GM12878 (cell line): ENCODE results near the gene DNTT. TPM values are rescaled to one million over a fixed set of nuclear protein-coding genes. Genes with fewer than 3 reads are reported as not detected.

Experiments used
- ATAC-seq: fragments of 200-7000 bp; cut with Tn5 transposase; 3 replicates; pipeline ENCODE4 v1.9.1; 2020; ENCODE audit warnings: mild to moderate bottlenecking, moderate library complexity
- BruUV-seq: library from RNA; stranded (reverse); fragments of 400-500 nt; replicated peaks from 2 replicates; lab custom pipeline; 2021; lab: Mats Ljungman, UMichigan
- CTCF ChIA-PET: fragments of 300-600 bp; sonication (Branson Sonifier 250); formaldehyde crosslinking; extraction: SDS; loops from one replicate; lab custom pipeline; 2021; ENCODE audit warnings: inconsistent platforms; lab: Yijun Ruan, JAX
- POLR2A ChIA-PET: fragments of 350-600 bp; formaldehyde crosslinking; extraction: SDS; loops from one replicate; lab custom pipeline; 2021; ENCODE audit warnings: inconsistent platforms; lab: Charles Lee
- RAD21 ChIA-PET: fragments of 300-600 bp; sonication (Branson Sonifier 250); formaldehyde crosslinking; loops from one replicate; lab custom pipeline; 2023; ENCODE audit warnings: antibody characterized with exemption; ENCODE audit not compliant: unreplicated experiment; lab: Charles Lee
- SMC1A ChIA-PET: fragments of 300-600 bp; sonication (Branson Sonifier 250); formaldehyde crosslinking; loops from one replicate; lab custom pipeline; 2023; ENCODE audit not compliant: unreplicated experiment, uncharacterized antibody; lab: Charles Lee
- DNase-seq: peaks from one replicate; pipeline ENCODE4 v3.0.0-alpha.2; 2011; ENCODE audit warnings: low read depth, low spot score
- FAIRE-seq: peaks from 3 replicates; lab custom pipeline; 2011; peaks lifted over from hg19 to GRCh38; lab: Jason Lieb, UNC
- H2AFZ ChIP-seq: 2 replicates; pipeline ENCODE4 v1.6.0; 2011; ENCODE audit warnings: low read depth, low read length, control low read depth; ENCODE audit not compliant: control insufficient read depth
- H3K27ac ChIP-seq: 2 replicates; pipeline ENCODE4 v1.5.1; 2011; ENCODE audit warnings: control low read depth; ENCODE audit not compliant: control insufficient read depth, insufficient read depth
- H3K27me3 ChIP-seq, 2 experiments: replicated peaks in 1 of 2; 2 replicates each; pipeline versions ENCODE4 v1.6.0 to v1.6.1; 2011; ENCODE audit warnings: low read length in 1 of 2; ENCODE audit not compliant: control insufficient read depth in 2 of 2, insufficient read depth in 2 of 2
- H3K36me3 ChIP-seq, 2 experiments: 2 replicates each; pipeline ENCODE4 v1.5.1; 2011; ENCODE audit warnings: low read length in 1 of 2; ENCODE audit not compliant: control insufficient read depth in 2 of 2, insufficient read depth in 2 of 2
- H3K4me1 ChIP-seq: 2 replicates; pipeline ENCODE4 v1.6.1; 2011; ENCODE audit warnings: mild to moderate bottlenecking, low read length, moderate library complexity, mixed read lengths; ENCODE audit not compliant: control insufficient read depth, insufficient read depth
- H3K4me2 ChIP-seq: 2 replicates; pipeline ENCODE4 v1.6.0; 2011; ENCODE audit warnings: control low read depth; ENCODE audit not compliant: control insufficient read depth, insufficient read depth
- H3K4me3 ChIP-seq: fragments of 200-600 bp; sonication (generic); 2 replicates; pipeline ENCODE4 v1.5.1; 2016
- H3K79me2 ChIP-seq: 2 replicates; pipeline ENCODE4 v1.6.0; 2011; ENCODE audit warnings: low read length; ENCODE audit not compliant: control insufficient read depth, insufficient read depth
- H3K9ac ChIP-seq: 2 replicates; pipeline ENCODE4 v1.8.0; 2011; ENCODE audit warnings: low read length, control low read depth, mixed read lengths; ENCODE audit not compliant: control insufficient read depth, insufficient read depth
- H3K9me3 ChIP-seq: replicated peaks from 3 replicates; pipeline ENCODE4 v1.5.1; 2011; ENCODE audit warnings: mild to moderate bottlenecking, low read length; ENCODE audit not compliant: control insufficient read depth, insufficient read depth
- H4K20me1 ChIP-seq: 2 replicates; pipeline ENCODE4 v1.6.0; 2011; ENCODE audit not compliant: control insufficient read depth, insufficient read depth
- ASH2L ChIP-seq: fragments of 300-600, 200-600 bp; sonication (generic); IDR thresholded peaks from 2 replicates; pipeline ENCODE4 v1.6.1; 2017; ENCODE audit warnings: low read depth, mild to moderate bottlenecking, borderline replicate concordance
- ATF2 ChIP-seq: IDR thresholded peaks from 2 replicates; pipeline ENCODE4 v1.6.1; 2012; ENCODE audit warnings: low read length, inconsistent platforms
- BRCA1 ChIP-seq: IDR thresholded peaks from 2 replicates; pipeline ENCODE4 v1.6.1; 2011; ENCODE audit warnings: low read depth, low read length, improper control_type of control experiment
- FOXK2 ChIP-seq: fragments of 450-650 bp; IDR thresholded peaks from 2 replicates; pipeline ENCODE4 v1.6.1; 2017; ENCODE audit warnings: mild to moderate bottlenecking, moderate library complexity
- NFIC ChIP-seq: IDR thresholded peaks from 2 replicates; pipeline ENCODE4 v1.6.1; 2012; ENCODE audit warnings: low read depth, mild to moderate bottlenecking, inconsistent platforms, low read length, moderate library complexity
- NR2C2 ChIP-seq: IDR thresholded peaks from 2 replicates; pipeline ENCODE4 v1.6.1; 2011; ENCODE audit warnings: borderline replicate concordance, low read depth; ENCODE audit not compliant: control insufficient read depth, insufficient read length
- RAD21 ChIP-seq: IDR thresholded peaks from 2 replicates; pipeline ENCODE4 v1.6.1; 2011; ENCODE audit warnings: mild to moderate bottlenecking, low read depth, low read length, moderate library complexity; ENCODE audit not compliant: insufficient read depth
- RELB ChIP-seq: fragments of 450-650 bp; IDR thresholded peaks from 2 replicates; pipeline ENCODE4 v1.6.1; 2017; ENCODE audit warnings: low read depth, mild to moderate bottlenecking, moderate library complexity
- SIX5 ChIP-seq: IDR thresholded peaks from 2 replicates; pipeline ENCODE4 v1.6.1; 2011; ENCODE audit warnings: mild to moderate bottlenecking, low read depth, low read length, moderate library complexity; ENCODE audit not compliant: severe bottlenecking
- SMC3 ChIP-seq: IDR thresholded peaks from 2 replicates; pipeline ENCODE4 v1.6.1; 2011; ENCODE audit warnings: low read length, improper control_type of control experiment, borderline replicate concordance
- TCF7 ChIP-seq: IDR thresholded peaks from 2 replicates; pipeline ENCODE4 v1.6.1; 2014; ENCODE audit warnings: antibody characterized with exemption, borderline replicate concordance
- ZNF384 ChIP-seq: IDR thresholded peaks from 2 replicates; pipeline ENCODE4 v1.6.1; 2012; ENCODE audit warnings: low read depth, mild to moderate bottlenecking, low read length, improper control_type of control experiment, borderline replicate concordance
- ZNF592 ChIP-seq: fragments of 450-650 bp; IDR thresholded peaks from 2 replicates; pipeline ENCODE4 v1.6.1; 2017; ENCODE audit warnings: mild to moderate bottlenecking, moderate library complexity
- ZSCAN29 ChIP-seq: fragments of 450-650 bp; IDR thresholded peaks from 2 replicates; pipeline ENCODE4 v1.6.1; 2017; ENCODE audit warnings: mild to moderate bottlenecking, moderate library complexity
- WGBS: methylation state at CpG from one replicate; pipeline ENCODE4 v1.1.6; 2016; ENCODE audit warnings: low lambda C conversion rate; ENCODE audit not compliant: insufficient replicate concordance, insufficient coverage; ENCODE audit errors: missing lambda C conversion rate; 5-methylcytosine and 5-hydroxymethylcytosine counted together
- in situ Hi-C: fragments of 300-500 bp; cut with MboI; formaldehyde crosslinking; loops from 9 replicates; pipeline ENCODE4 v1.14.3; 2018; ENCODE audit warnings: mixed read lengths
- intact Hi-C: fragments of 100-400 bp; cut with micrococcal nuclease; formaldehyde crosslinking; loops from one replicate; pipeline ENCODE4 v1.14.2; 2022; ENCODE audit not compliant: unreplicated experiment
- polyA plus RNA-seq, 11 experiments: library from polyadenylated mRNA; depleted of rRNA in 4 of 11; unstranded in 6 of 11; stranded (reverse) in 5 of 11; fragments of >200 nt; fragmentation: Nextera tagmentation in 4 of 11; fragmentation: Illumina TruSeq in 1 of 11; extraction: Ambion mirVana in 4 of 11; extraction: Trizol in 1 of 11; gene quantifications; 1 replicate in 1 of 11; 2 replicates in 10 of 11; pipeline versions ENCODE4 v1.2.1 to v1.2.3, GENCODE V29; 2011 to 2016; ENCODE audit warnings: inconsistent platforms in 2 of 11, missing spikeins in 2 of 11, low read depth in 1 of 11
- total RNA-seq, 4 experiments: library from RNA; depleted of rRNA in 3 of 4; stranded (reverse); fragments of >200 nt in 3 of 4; fragmentation: Illumina TruSeq in 1 of 4; extraction: Trizol in 1 of 4; gene quantifications; 2 replicates each; pipeline versions ENCODE4 v1.2.1 to v1.2.3, GENCODE V29; 2013 to 2021

The DNTT gene
- total and polyA plus RNA-seq, 10 of the 15 experiments (the other 5 are each of a cell fraction or from before 2014, with no cell fraction given): 0.06 to 0.13 (median 0.09) TPM; not detected in 5

- FAIRE-seq: no peak
- intact Hi-C loops (no loop called here), in situ Hi-C loops (no loop called here)
- ChIA-PET SMC1A (interaction anchor here (0.8 to 1.7 kb wide), 8 partner anchors 16 to 107 kb away, joined by 3 to 7 read pairs (median 3); no protein-coding TSS in a partner anchor), CTCF (interaction anchor here (0.7 to 9.4 kb wide), 21 partner anchors 8 to 641 kb away, joined by 3 to 142 read pairs (median 5); partner anchors contain the start of gene TCTN3), POLR2A (no interaction called here), RAD21 (interaction anchor here (0.7 to 5.4 kb wide), 6 partner anchors 47 to 640 kb away, joined by 3 to 24 read pairs (median 4); no protein-coding TSS in a partner anchor)
- H3K27ac ChIP-seq: no peak overlapping the region
- no peaks in the 10 kb centered on the region for H3K4me1 ChIP-seq
- H4K20me1 ChIP-seq: no peaks in the 10 kb centered on the region
- no peak overlapping the region for H3K4me3 ChIP-seq
- no peaks in the 10 kb centered on the region for H3K36me3 ChIP-seq
- no peak overlapping the region for H2AFZ ChIP-seq
- H3K79me2 ChIP-seq: no peaks in the 10 kb centered on the region
- 19% methylated on average over 5 of the region's 5 CpGs for WGBS
- no peak overlapping the region for H3K9ac ChIP-seq
- no peaks in the 10 kb centered on the region for H3K27me3 ChIP-seq
- DNase-seq: no peak
- no peaks in the 10 kb centered on the region for H3K9me3 ChIP-seq
- no peak; the same call in 2 of the 3 replicates for ATAC-seq
- no TSS peak for BruUV-seq
- no peak overlapping the region for H3K4me2 ChIP-seq
- TF ChIP-seq RELB (no peak), ZSCAN29 (no peak), SIX5 (no peak), NR2C2 (no peak), ATF2 (no peak), ASH2L (no peak), FOXK2 (no peak), SMC3 (no peak), RAD21 (peak; percentile 47), TCF7 (no peak), ZNF592 (no peak), ZNF384 (no peak), NFIC (no peak), BRCA1 (no peak)
These were observed 30.6 kb downstream of the DNTT start for GRCh38 chr10:96334616-96335526.
